ENCODE measurements around the gene DNAJB12.

Gene DNAJB12

GRCh38 chr10:72375585-72375984 lies 20.9 kb upstream of the DNAJB12 start:
- no peaks in the 10 kb centered on the region for H3K27me3 ChIP-seq (ENCODE audit: insufficient read depth, low read length)
- no peak overlapping the region for H4K91ac ChIP-seq (ENCODE audit: low read depth, low read length)
- DNase-seq: no peak
- no peak overlapping the region for H3K4ac ChIP-seq (ENCODE audit: low read depth, low read length)
- H3K18ac ChIP-seq (ENCODE audit: low read length): no peak overlapping the region
- WGBS (ENCODE audit: extremely low coverage, insufficient coverage, insufficient read length): no CpG with 5 or more reads among the region's 5 CpGs
- H3K4me2 ChIP-seq (ENCODE audit: low read length): peak overlapping the region; percentile 25
- H2BK5ac ChIP-seq (ENCODE audit: low read depth, low read length, poor library complexity): no peak overlapping the region
- no peak overlapping the region for H4K12ac ChIP-seq (ENCODE audit: low read depth, low read length)
- no peaks in the 10 kb centered on the region for H3K36me3 ChIP-seq (ENCODE audit: control insufficient read depth in 1 of 2, insufficient read depth in 2 of 2, low read length in 2 of 2)
- H4K8ac ChIP-seq (ENCODE audit: low read depth, low read length): no peak overlapping the region
- H3K9me3 ChIP-seq (ENCODE audit: insufficient read depth, low read depth, low read length): no peaks in the 10 kb centered on the region
- no peaks in the 10 kb centered on the region for H3K79me2 ChIP-seq (ENCODE audit: control insufficient read depth, insufficient read depth, low read length, poor library complexity)
- no peak overlapping the region for H3K14ac ChIP-seq (ENCODE audit: low read length)
- no peak overlapping the region for H3K9ac ChIP-seq (ENCODE audit: low read length)
- H2BK120ac ChIP-seq (ENCODE audit: insufficient read depth, low read length, poor library complexity): no peak overlapping the region
- H2AFZ ChIP-seq (ENCODE audit: insufficient read depth, low read length, poor library complexity): no peak overlapping the region
- no peak overlapping the region for H3K4me3 ChIP-seq (ENCODE audit: low read depth, low read length)
- H2AK5ac ChIP-seq (ENCODE audit: low read length): no peak overlapping the region
- H3K79me1 ChIP-seq (ENCODE audit: low read length): no peaks in the 10 kb centered on the region
- no peaks in the 10 kb centered on the region for H3K4me1 ChIP-seq (ENCODE audit: control insufficient read depth in 1 of 2, insufficient read depth in 2 of 2, low read length in 2 of 2)
- H2BK12ac ChIP-seq (ENCODE audit: low read length): no peak overlapping the region
- H3K27ac ChIP-seq (ENCODE audit: low read depth, low read length): no peak overlapping the region
- no peak overlapping the region for H3K23ac ChIP-seq (ENCODE audit: low read length)

- H3K27me3 ChIP-seq (ENCODE audit: insufficient read depth, low read length): no peaks in the 10 kb centered on the region
- H3K36me3 ChIP-seq (ENCODE audit: control insufficient read depth in 1 of 2, insufficient read depth in 2 of 2, low read length in 2 of 2): no peaks in the 10 kb centered on the region
- H2BK5ac ChIP-seq (ENCODE audit: low read depth, low read length, poor library complexity): no peak overlapping the region
- H3K79me2 ChIP-seq (ENCODE audit: control insufficient read depth, insufficient read depth, low read length, poor library complexity): no peaks in the 10 kb centered on the region
- no peak overlapping the region for H3K23ac ChIP-seq (ENCODE audit: low read length)
- no peaks in the 10 kb centered on the region for H3K9me3 ChIP-seq (ENCODE audit: insufficient read depth, low read depth, low read length)
- no peak overlapping the region for H3K4ac ChIP-seq (ENCODE audit: low read depth, low read length)
- no peak overlapping the region for H2BK12ac ChIP-seq (ENCODE audit: low read length)
- no peak overlapping the region for H3K14ac ChIP-seq (ENCODE audit: low read length)
- peak; percentile 57 to 72 for DNase-seq
- no peak overlapping the region for H4K12ac ChIP-seq (ENCODE audit: low read depth, low read length)
- H4K91ac ChIP-seq (ENCODE audit: low read depth, low read length): no peak overlapping the region
- H3K79me1 ChIP-seq (ENCODE audit: low read length): no peaks in the 10 kb centered on the region
- H2BK120ac ChIP-seq (ENCODE audit: insufficient read depth, low read length, poor library complexity): no peak overlapping the region
- peak overlapping the region; percentile 25 for H3K4me2 ChIP-seq (ENCODE audit: low read length)
- no CpG with 5 or more reads among the region's 3 CpGs for WGBS (ENCODE audit: extremely low coverage, insufficient coverage, insufficient read length)
- no peak overlapping the region for H2AFZ ChIP-seq (ENCODE audit: insufficient read depth, low read length, poor library complexity)
- H4K8ac ChIP-seq (ENCODE audit: low read depth, low read length): no peak overlapping the region
- no peak overlapping the region for H3K9ac ChIP-seq (ENCODE audit: low read length)
- H3K4me3 ChIP-seq (ENCODE audit: low read depth, low read length): no peak overlapping the region
- no peak overlapping the region for H2AK5ac ChIP-seq (ENCODE audit: low read length)
- H3K4me1 ChIP-seq (ENCODE audit: control insufficient read depth in 1 of 2, insufficient read depth in 2 of 2, low read length in 2 of 2): no peaks in the 10 kb centered on the region
- H3K18ac ChIP-seq (ENCODE audit: low read length): no peak overlapping the region
- no peak overlapping the region for H3K27ac ChIP-seq (ENCODE audit: low read depth, low read length)
Measured at GRCh38 chr10:72375173-72375572, 20.5 kb upstream of the DNAJB12 start.

GRCh38 chr10:72370201-72370722 lies 15.5 kb upstream of the DNAJB12 start:
- H3K4me3 ChIP-seq (ENCODE audit: low read depth, low read length): no peak overlapping the region
- H2BK12ac ChIP-seq (ENCODE audit: low read length): no peak overlapping the region
- H3K18ac ChIP-seq (ENCODE audit: low read length): no peak overlapping the region
- H3K4ac ChIP-seq (ENCODE audit: low read depth, low read length): no peak overlapping the region
- no peak overlapping the region for H3K27ac ChIP-seq (ENCODE audit: low read depth, low read length)
- no peak overlapping the region for H3K23ac ChIP-seq (ENCODE audit: low read length)
- H2BK120ac ChIP-seq (ENCODE audit: insufficient read depth, low read length, poor library complexity): no peak overlapping the region
- peaks cover 2 to 5% of the 10 kb centered on the region in 2 experiments for H3K36me3 ChIP-seq (ENCODE audit: control insufficient read depth in 1 of 2, insufficient read depth in 2 of 2, low read length in 2 of 2)
- no peaks in the 10 kb centered on the region for H3K79me1 ChIP-seq (ENCODE audit: low read length)
- H4K8ac ChIP-seq (ENCODE audit: low read depth, low read length): no peak overlapping the region
- no peak for DNase-seq
- H3K4me1 ChIP-seq (ENCODE audit: control insufficient read depth in 1 of 2, insufficient read depth in 2 of 2, low read length in 2 of 2): no peaks in the 10 kb centered on the region
- no peak overlapping the region for H4K12ac ChIP-seq (ENCODE audit: low read depth, low read length)
- H2BK5ac ChIP-seq (ENCODE audit: low read depth, low read length, poor library complexity): no peak overlapping the region
- no peak overlapping the region for H3K9ac ChIP-seq (ENCODE audit: low read length)
- H3K79me2 ChIP-seq (ENCODE audit: control insufficient read depth, insufficient read depth, low read length, poor library complexity): no peaks in the 10 kb centered on the region
- no peaks in the 10 kb centered on the region for H3K27me3 ChIP-seq (ENCODE audit: insufficient read depth, low read length)
- H2AFZ ChIP-seq (ENCODE audit: insufficient read depth, low read length, poor library complexity): no peak overlapping the region
- H2AK5ac ChIP-seq (ENCODE audit: low read length): no peak overlapping the region
- H3K9me3 ChIP-seq (ENCODE audit: insufficient read depth, low read depth, low read length): no peaks in the 10 kb centered on the region
- no peak overlapping the region for H4K91ac ChIP-seq (ENCODE audit: low read depth, low read length)
- no peak overlapping the region for H3K14ac ChIP-seq (ENCODE audit: low read length)
- H3K4me2 ChIP-seq (ENCODE audit: low read length): no peak overlapping the region

GRCh38 chr10:72367301-72367960 lies 12.7 kb upstream of the DNAJB12 start:
- Histone ChIP-seq H3K27me3 (ENCODE audit: insufficient read depth, low read length) (no peaks in the 10 kb centered on the region), H3K14ac (ENCODE audit: low read length) (no peak overlapping the region), H3K9ac (ENCODE audit: low read length) (no peak overlapping the region), H3K23ac (ENCODE audit: low read length) (no peak overlapping the region), H3K4ac (ENCODE audit: low read depth, low read length) (no peak overlapping the region), H3K79me1 (ENCODE audit: low read length) (no peaks in the 10 kb centered on the region), H3K4me1 (ENCODE audit: control insufficient read depth in 1 of 2, insufficient read depth in 2 of 2, low read length in 2 of 2) (peaks cover 0 to 2% of the 10 kb centered on the region in 2 experiments), H3K27ac (ENCODE audit: low read depth, low read length) (no peak overlapping the region), H4K91ac (ENCODE audit: low read depth, low read length) (no peak overlapping the region), H2BK5ac (ENCODE audit: low read depth, low read length, poor library complexity) (no peak overlapping the region), H3K79me2 (ENCODE audit: control insufficient read depth, insufficient read depth, low read length, poor library complexity) (no peaks in the 10 kb centered on the region), H2AK5ac (ENCODE audit: low read length) (no peak overlapping the region), H2AFZ (ENCODE audit: insufficient read depth, low read length, poor library complexity) (no peak overlapping the region), H2BK12ac (ENCODE audit: low read length) (no peak overlapping the region), H3K4me2 (ENCODE audit: low read length) (no peak overlapping the region), H3K9me3 (ENCODE audit: insufficient read depth, low read depth, low read length) (no peaks in the 10 kb centered on the region), H3K36me3 (ENCODE audit: control insufficient read depth in 1 of 2, insufficient read depth in 2 of 2, low read length in 2 of 2) (peaks cover 2 to 8% of the 10 kb centered on the region in 2 experiments), H4K12ac (ENCODE audit: low read depth, low read length) (no peak overlapping the region), H3K18ac (ENCODE audit: low read length) (no peak overlapping the region), H2BK120ac (ENCODE audit: insufficient read depth, low read length, poor library complexity) (no peak overlapping the region), H3K4me3 (ENCODE audit: low read depth, low read length) (no peak overlapping the region), H4K8ac (ENCODE audit: low read depth, low read length) (no peak overlapping the region)
- DNase-seq: no peak
- no CpG with 5 or more reads among the region's 4 CpGs for WGBS (ENCODE audit: extremely low coverage, insufficient coverage, insufficient read length)

Measured in trophoblast cell (in vitro differentiated cells and primary cell).